D721Med (cell line): ENCODE results near the gene AFMID.

Source experiments
- DNase-seq: peaks from one replicate; pipeline ENCODE4 v3.0.0; 2011; ENCODE audit warnings: low spot score; ENCODE audit not compliant: insufficient read length
- FAIRE-seq: peaks from 2 replicates; lab custom pipeline; 2011; peaks lifted over from hg19 to GRCh38; lab: Jason Lieb, UNC
- CTCF ChIP-seq: IDR thresholded peaks from 2 replicates; pipeline ENCODE4 v1.5.1; 2012; ENCODE audit warnings: mild to moderate bottlenecking, control low read depth; ENCODE audit not compliant: insufficient read depth; ENCODE audit errors: missing control alignments

AFMID gene

DNA sequence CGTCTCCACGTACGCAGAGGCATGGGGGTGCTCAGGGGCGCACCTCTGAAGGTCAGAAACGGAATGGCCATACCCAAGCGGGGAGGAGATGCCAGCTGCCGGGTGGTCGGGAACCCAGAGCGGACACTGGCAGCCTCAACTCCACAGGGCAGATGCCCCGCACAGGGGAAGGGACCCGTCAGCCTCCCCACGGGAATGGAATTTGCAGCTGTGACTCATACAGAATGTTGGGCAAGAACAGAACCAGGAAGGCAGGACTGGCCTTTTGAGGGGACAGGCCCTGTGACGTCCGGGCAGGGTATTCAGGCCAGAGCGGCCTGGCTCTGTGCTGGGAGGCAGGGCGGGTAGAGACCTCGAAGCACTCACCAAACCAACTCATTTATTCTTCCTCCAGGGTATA is 7.8 kb upstream of the AFMID start:
- TF ChIP-seq CTCF: no peak
- DNase-seq: no peak
- no peak for FAIRE-seq

DNA sequence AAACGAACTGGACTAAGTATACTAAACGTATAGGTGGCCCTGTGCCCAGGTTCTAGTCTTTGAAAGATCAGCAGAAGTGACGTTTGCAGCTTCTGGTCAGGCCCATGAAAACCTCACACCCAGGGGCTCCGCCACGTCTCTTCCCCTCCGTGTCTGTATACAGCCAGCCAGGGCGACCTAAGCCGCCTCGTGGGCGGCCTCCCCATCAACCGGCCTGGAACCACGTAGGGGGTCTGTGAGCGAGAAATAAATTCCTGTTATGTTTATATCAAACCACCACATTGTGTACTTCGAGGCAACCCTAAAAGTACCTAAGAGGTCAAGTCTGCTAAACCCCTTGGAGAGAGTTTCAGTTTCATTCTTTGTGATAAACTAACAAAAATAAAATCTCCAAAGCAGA is 7.1 kb upstream of the AFMID start:
- DNase-seq: no peak
- TF ChIP-seq CTCF: no peak
- FAIRE-seq: no peak

GRCh38 chr17:78180508-78180907 is 6.7 kb upstream of the AFMID start:
- FAIRE-seq (no peak), DNase-seq (no peak)
- TF ChIP-seq CTCF: no peak

- FAIRE-seq (no peak), DNase-seq (no peak)
- TF ChIP-seq CTCF: no peak
Observed at GRCh38 chr17:78182504-78182903, 4.7 kb upstream of the AFMID start.

GRCh38 chr17:78183916-78184315 is 3.2 kb upstream of the AFMID start:
- no peak for TF ChIP-seq CTCF
- DNase-seq (no peak), FAIRE-seq (no peak)

- no peak for TF ChIP-seq CTCF
- FAIRE-seq (no peak), DNase-seq (no peak)
Observed at GRCh38 chr17:78184351-78184750, 2.8 kb upstream of the AFMID start.

GRCh38 chr17:78184868-78185267 is 2.3 kb upstream of the AFMID start:
- FAIRE-seq (no peak), DNase-seq (no peak)
- no peak for TF ChIP-seq CTCF
